DOHH2 (cell line): ENCODE data around the gene BARX2.

Experiments
- H3F3A ChIP-seq: fragments of 200-600 bp; sonication (generic), shearing (Covaris generic); 2 replicates; pipeline ENCODE4 v1.6.0; 2016; ENCODE audit warnings: antibody characterized with exemption, mild to moderate bottlenecking; ENCODE audit not compliant: control insufficient read depth, insufficient read depth
- H3K27ac ChIP-seq: fragments of 200-600 bp; sonication (generic); 2 replicates; pipeline ENCODE4 v1.5.1; 2014; ENCODE audit warnings: low read depth, mild to moderate bottlenecking, low read length, moderate library complexity
- H3K27me3 ChIP-seq: fragments of 200-600 bp; sonication (generic); 2 replicates; pipeline ENCODE4 v1.6.1; 2014; ENCODE audit warnings: mild to moderate bottlenecking, low read length, mixed read lengths; ENCODE audit not compliant: control insufficient read depth
- H3K36me3 ChIP-seq: fragments of 200-600 bp; sonication (generic); 2 replicates; pipeline ENCODE4 v1.6.1; 2014; ENCODE audit warnings: mild to moderate bottlenecking, low read length, moderate library complexity, mixed read lengths; ENCODE audit not compliant: control insufficient read depth
- H3K4me1 ChIP-seq: fragments of 200-600 bp; sonication (generic); 2 replicates; pipeline ENCODE4 v1.6.1; 2014; ENCODE audit warnings: mild to moderate bottlenecking, low read length, mixed read lengths; ENCODE audit not compliant: control insufficient read depth
- H3K4me2 ChIP-seq: fragments of 200-600 bp; sonication (generic); 2 replicates; pipeline ENCODE4 v1.6.0; 2014; ENCODE audit warnings: mild to moderate bottlenecking, low read length, moderate library complexity
- H3K4me3 ChIP-seq: fragments of 200-600 bp; sonication (generic); 2 replicates; pipeline ENCODE4 v1.5.1; 2014; ENCODE audit warnings: mild to moderate bottlenecking, low read length, mixed read lengths
- H3K79me2 ChIP-seq: fragments of 200-600 bp; sonication (generic); 2 replicates; pipeline ENCODE4 v1.6.1; 2014; ENCODE audit warnings: mild to moderate bottlenecking, low read length, mixed read lengths; ENCODE audit not compliant: control insufficient read depth
- H3K9me2 ChIP-seq: fragments of 200-600 bp; sonication (generic); replicated peaks from 2 replicates; pipeline ENCODE4 v1.6.1; 2014; ENCODE audit warnings: mild to moderate bottlenecking, low read length, mixed read lengths; ENCODE audit not compliant: control insufficient read depth
- H3K9me3 ChIP-seq: fragments of 200-600 bp; sonication (generic); 2 replicates; pipeline ENCODE4 v1.6.1; 2014; ENCODE audit warnings: antibody characterized with exemption, low read length, mixed read lengths; ENCODE audit not compliant: control insufficient read depth, insufficient read depth
- H4K20me1 ChIP-seq: fragments of 200-600 bp; sonication (generic); 2 replicates; pipeline ENCODE4 v1.6.0; 2014; ENCODE audit warnings: low read depth, mild to moderate bottlenecking, antibody characterized with exemption, low read length, moderate library complexity; ENCODE audit not compliant: control insufficient read depth, insufficient read depth
- EZH2phosphoT487 ChIP-seq: fragments of 200-600 bp; sonication (generic); IDR thresholded peaks from 2 replicates; pipeline ENCODE4 v1.6.1; 2017; ENCODE audit warnings: borderline replicate concordance, mild to moderate bottlenecking, antibody characterized with exemption, low read length, moderate library complexity, mixed read lengths
- TF ChIP-seq, protein P1 (sequence below): fragments of 200-600 bp; sonication (generic); IDR thresholded peaks from one replicate; pipeline ENCODE4 v1.5.1; 2014; ENCODE audit warnings: antibody characterized with exemption, mild to moderate bottlenecking, low read depth, low read length; ENCODE audit not compliant: poor library complexity, severe bottlenecking

The BARX2 gene

DNA sequence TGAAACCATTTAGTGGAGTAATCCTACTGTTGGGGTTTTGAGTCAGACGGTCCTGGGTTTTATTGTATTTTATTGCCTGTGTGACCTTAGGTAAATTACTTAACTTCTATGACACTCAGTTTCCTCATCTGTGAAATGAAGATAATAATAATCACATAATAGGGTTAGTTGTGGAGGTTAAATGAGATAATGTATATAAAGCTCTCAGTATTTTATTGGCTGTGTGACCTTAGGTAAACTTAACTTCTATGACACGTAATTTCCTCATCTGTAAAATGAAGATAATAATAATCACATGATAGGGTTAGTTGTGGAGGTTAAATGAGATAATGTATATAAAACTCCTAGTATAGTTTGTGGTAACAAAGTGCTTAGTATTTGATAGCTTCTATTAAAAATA, 13.2 kb downstream of the BARX2 start:
- H3K4me1 ChIP-seq: no peaks in the 10 kb centered on the region
- H3K36me3 ChIP-seq: no peaks in the 10 kb centered on the region
- H3K9me2 ChIP-seq: no peaks in the 10 kb centered on the region
- no peaks in the 10 kb centered on the region for H3F3A ChIP-seq
- no peaks in the 10 kb centered on the region for H3K79me2 ChIP-seq
- TF ChIP-seq, protein P1, sequence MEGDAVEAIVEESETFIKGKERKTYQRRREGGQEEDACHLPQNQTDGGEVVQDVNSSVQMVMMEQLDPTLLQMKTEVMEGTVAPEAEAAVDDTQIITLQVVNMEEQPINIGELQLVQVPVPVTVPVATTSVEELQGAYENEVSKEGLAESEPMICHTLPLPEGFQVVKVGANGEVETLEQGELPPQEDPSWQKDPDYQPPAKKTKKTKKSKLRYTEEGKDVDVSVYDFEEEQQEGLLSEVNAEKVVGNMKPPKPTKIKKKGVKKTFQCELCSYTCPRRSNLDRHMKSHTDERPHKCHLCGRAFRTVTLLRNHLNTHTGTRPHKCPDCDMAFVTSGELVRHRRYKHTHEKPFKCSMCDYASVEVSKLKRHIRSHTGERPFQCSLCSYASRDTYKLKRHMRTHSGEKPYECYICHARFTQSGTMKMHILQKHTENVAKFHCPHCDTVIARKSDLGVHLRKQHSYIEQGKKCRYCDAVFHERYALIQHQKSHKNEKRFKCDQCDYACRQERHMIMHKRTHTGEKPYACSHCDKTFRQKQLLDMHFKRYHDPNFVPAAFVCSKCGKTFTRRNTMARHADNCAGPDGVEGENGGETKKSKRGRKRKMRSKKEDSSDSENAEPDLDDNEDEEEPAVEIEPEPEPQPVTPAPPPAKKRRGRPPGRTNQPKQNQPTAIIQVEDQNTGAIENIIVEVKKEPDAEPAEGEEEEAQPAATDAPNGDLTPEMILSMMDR: no peak
- no peak for TF ChIP-seq EZH2phosphoT487
- H3K27me3 ChIP-seq: peaks cover under 1% of the 10 kb centered on the region; the same call in 1 of the 2 replicates
- H3K27ac ChIP-seq: no peak overlapping the region
- no peaks in the 10 kb centered on the region for H4K20me1 ChIP-seq
- H3K4me3 ChIP-seq: no peak overlapping the region
- H3K4me2 ChIP-seq: no peak overlapping the region
- H3K9me3 ChIP-seq: no peaks in the 10 kb centered on the region

DNA sequence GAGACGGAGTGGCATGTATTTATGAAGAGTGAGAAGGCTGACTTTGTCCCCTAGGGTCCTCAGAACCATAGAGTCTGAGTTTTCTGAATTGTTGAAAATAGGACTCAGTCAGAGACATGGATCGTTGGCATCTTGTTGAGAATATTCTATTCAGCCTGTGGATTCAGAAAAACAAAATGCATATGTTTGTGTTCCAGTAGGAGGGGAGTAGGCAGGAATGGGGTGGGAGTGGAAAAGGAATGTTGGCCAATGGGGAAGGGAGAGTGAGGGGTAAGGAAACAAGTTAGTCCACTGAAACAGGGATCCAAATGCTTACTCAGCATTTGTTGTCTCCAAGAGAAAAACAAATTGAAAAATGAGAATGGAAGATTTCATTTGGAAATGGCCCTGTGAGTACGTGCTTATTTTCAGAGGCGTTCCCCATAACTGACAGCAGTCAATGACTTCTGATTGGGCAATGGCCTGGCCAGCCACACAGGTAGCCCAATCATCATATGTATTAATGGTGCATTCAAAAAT, 14.7 kb downstream of the BARX2 start:
- Histone ChIP-seq H3K27me3 (peaks cover 4% of the 10 kb centered on the region; the same call in 1 of the 2 replicates), H3K79me2 (no peaks in the 10 kb centered on the region)

DNA sequence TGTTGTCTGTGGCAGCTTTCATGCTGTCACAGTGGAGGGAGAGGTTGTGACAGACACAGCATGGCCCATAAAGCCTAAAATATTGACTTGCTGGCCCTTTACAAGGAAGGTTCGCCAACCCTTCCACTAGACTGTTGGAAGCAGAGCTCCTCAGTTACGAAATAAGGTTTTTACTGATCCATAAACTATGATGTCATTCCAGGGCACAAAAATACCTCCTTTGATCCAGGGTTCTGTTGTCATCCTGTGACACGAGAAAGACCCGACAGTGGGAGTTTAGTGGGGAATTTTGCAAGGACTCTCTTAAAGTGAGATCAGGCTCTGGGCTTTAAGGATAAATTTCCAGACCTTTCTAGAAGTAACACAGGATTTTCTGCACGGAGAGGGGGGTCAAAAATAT, 15.7 kb downstream of the BARX2 start:
- Histone ChIP-seq H3K4me2 (no peak overlapping the region), H3F3A (no peaks in the 10 kb centered on the region), H3K4me3 (no peak overlapping the region), H3K9me2 (no peaks in the 10 kb centered on the region), H3K4me1 (no peaks in the 10 kb centered on the region), H3K27me3 (peaks cover 4% of the 10 kb centered on the region; the same call in 1 of the 2 replicates), H3K9me3 (no peaks in the 10 kb centered on the region), H3K27ac (no peak overlapping the region), H3K79me2 (no peaks in the 10 kb centered on the region), H4K20me1 (no peaks in the 10 kb centered on the region), H3K36me3 (no peaks in the 10 kb centered on the region)
- no peak for TF ChIP-seq EZH2phosphoT487
- TF ChIP-seq, protein P1: no peak

More for the DNA sequence above, 14.7 kb downstream of the BARX2 start:
- H3K27ac ChIP-seq: no peak overlapping the region
- H3K9me2 ChIP-seq: no peaks in the 10 kb centered on the region
- no peaks in the 10 kb centered on the region for H3K9me3 ChIP-seq
- no peaks in the 10 kb centered on the region for H3K4me1 ChIP-seq
- no peaks in the 10 kb centered on the region for H4K20me1 ChIP-seq
- H3K4me2 ChIP-seq: no peak overlapping the region
- no peaks in the 10 kb centered on the region for H3F3A ChIP-seq
- H3K36me3 ChIP-seq: no peaks in the 10 kb centered on the region
- no peak overlapping the region for H3K4me3 ChIP-seq
- TF ChIP-seq, protein P1: no peak
- TF ChIP-seq EZH2phosphoT487: no peak

DNA sequence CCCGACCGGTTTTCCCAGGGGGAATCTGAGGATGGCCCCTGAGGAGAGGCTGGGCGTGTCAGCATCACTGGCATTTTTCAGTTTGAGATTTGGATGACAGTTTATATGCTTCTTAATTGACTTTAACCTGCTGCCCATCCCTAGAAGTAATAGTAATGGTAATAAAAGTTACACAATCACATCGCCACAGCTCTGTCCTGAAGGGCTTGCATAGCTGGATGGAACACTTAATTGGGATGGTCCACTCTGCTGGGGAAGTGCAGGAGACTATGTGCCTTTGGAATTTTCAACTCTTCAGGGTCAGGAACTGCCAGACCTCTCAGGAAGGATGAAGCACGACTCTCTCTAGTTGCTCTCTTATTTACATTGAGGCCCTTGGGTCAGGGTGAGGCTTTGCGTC, 16.2 kb downstream of the BARX2 start:
- peaks cover 4% of the 10 kb centered on the region; the same call in 1 of the 2 replicates for H3K27me3 ChIP-seq
- H3K9me3 ChIP-seq: no peaks in the 10 kb centered on the region
- no peaks in the 10 kb centered on the region for H3K4me1 ChIP-seq
- no peaks in the 10 kb centered on the region for H3F3A ChIP-seq
- no peaks in the 10 kb centered on the region for H4K20me1 ChIP-seq
- no peak overlapping the region for H3K27ac ChIP-seq
- no peak for TF ChIP-seq EZH2phosphoT487
- TF ChIP-seq, protein P1: no peak
- no peaks in the 10 kb centered on the region for H3K36me3 ChIP-seq
- H3K9me2 ChIP-seq: no peaks in the 10 kb centered on the region
- no peak overlapping the region for H3K4me3 ChIP-seq
- no peak overlapping the region for H3K4me2 ChIP-seq
- no peaks in the 10 kb centered on the region for H3K79me2 ChIP-seq
